ENCODE measurements around the gene ACBD6. TPM values are rescaled to one million over a fixed set of nuclear protein-coding genes. Genes with fewer than 3 reads are reported as not detected.

The ACBD6 gene
- total and polyA plus RNA-seq, 2 experiments from 2014 or later, result 75.7 to 88.8 TPM

DNA sequence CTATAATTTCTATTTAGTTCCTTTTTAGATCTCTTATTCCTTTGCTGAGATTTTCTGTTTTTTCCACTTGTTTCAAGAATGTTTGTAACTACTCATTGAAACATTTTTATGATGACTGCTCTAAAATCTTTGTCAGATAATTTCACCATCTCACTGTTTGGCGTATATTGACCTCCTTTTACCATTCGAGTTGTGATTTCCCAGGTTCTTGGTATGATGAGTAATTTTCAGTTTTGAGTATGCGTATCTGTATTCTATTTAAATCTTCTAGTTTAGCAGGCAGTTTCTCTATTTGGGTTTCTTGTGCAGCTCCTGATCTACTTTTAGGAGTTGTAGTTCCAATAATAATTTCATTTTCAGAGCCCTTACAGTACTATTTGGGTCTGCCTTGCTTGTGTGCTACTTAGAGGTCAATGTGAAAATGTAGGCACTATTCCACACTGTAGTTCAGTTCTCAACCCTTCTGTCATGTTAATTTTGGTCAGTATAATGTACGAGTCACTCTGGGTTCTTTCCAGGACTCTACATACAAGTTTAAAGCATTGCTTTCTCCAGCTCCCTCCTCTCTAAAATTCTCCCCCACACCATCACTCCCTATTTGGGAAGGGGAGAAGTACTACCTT, 115.5 kb downstream of the ACBD6 start:
- ATAC-seq (no peak), DNase-seq (ENCODE audit: low spot score) (no peak)
- H3K27me3 ChIP-seq (ENCODE audit: insufficient read depth), result no peaks in the 10 kb centered on the region
- no peaks in the 10 kb centered on the region; the same call in 1 of the 2 replicates for H3K9me2 ChIP-seq (ENCODE audit: insufficient read depth)
- no peak overlapping the region for H3K27ac ChIP-seq (ENCODE audit: low read depth)
- H3K4me1 Mint-ChIP-seq, result peaks cover 3% of the 10 kb centered on the region; the same call in 1 of the 3 replicates
- 0 out of 2 replicates have a peak, but pooled peaks cover 4% of the 10 kb centered on the region for H4K20me1 ChIP-seq (replicated peaks; ENCODE audit: insufficient read depth)
- H3K27me3 Mint-ChIP-seq (ENCODE audit: insufficient read depth, low read depth, poor library complexity), result peaks cover 2% of the 10 kb centered on the region
- H3K79me2 ChIP-seq (replicated peaks; ENCODE audit: insufficient read depth), result peaks cover 44% of the 10 kb centered on the region
- no peaks in the 10 kb centered on the region for H3K36me3 ChIP-seq (ENCODE audit: insufficient read depth)
- H2AFZ ChIP-seq, result no peak overlapping the region
- TF ChIP-seq EZH2 (IDR thresholded peaks at IDR 0.05; ENCODE audit: low read depth, unreplicated experiment), result no peak
- no peak for TF ChIP-seq STAT1 (IDR thresholded peaks at IDR 0.05; ENCODE audit: unreplicated experiment)
- no peak for TF ChIP-seq ZNF331 (CRISPR knock-in tag; IDR thresholded peaks at IDR 0.05; ENCODE audit: low read depth)
- TF ChIP-seq JUNB (IDR thresholded peaks at IDR 0.05; ENCODE audit: unreplicated experiment), result no peak
- TF ChIP-seq, protein P1, sequence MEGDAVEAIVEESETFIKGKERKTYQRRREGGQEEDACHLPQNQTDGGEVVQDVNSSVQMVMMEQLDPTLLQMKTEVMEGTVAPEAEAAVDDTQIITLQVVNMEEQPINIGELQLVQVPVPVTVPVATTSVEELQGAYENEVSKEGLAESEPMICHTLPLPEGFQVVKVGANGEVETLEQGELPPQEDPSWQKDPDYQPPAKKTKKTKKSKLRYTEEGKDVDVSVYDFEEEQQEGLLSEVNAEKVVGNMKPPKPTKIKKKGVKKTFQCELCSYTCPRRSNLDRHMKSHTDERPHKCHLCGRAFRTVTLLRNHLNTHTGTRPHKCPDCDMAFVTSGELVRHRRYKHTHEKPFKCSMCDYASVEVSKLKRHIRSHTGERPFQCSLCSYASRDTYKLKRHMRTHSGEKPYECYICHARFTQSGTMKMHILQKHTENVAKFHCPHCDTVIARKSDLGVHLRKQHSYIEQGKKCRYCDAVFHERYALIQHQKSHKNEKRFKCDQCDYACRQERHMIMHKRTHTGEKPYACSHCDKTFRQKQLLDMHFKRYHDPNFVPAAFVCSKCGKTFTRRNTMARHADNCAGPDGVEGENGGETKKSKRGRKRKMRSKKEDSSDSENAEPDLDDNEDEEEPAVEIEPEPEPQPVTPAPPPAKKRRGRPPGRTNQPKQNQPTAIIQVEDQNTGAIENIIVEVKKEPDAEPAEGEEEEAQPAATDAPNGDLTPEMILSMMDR (conservative IDR thresholded peaks at IDR 0.05; ENCODE audit: low read depth in 2 of 2), result no peak
- TF ChIP-seq, protein P2, sequence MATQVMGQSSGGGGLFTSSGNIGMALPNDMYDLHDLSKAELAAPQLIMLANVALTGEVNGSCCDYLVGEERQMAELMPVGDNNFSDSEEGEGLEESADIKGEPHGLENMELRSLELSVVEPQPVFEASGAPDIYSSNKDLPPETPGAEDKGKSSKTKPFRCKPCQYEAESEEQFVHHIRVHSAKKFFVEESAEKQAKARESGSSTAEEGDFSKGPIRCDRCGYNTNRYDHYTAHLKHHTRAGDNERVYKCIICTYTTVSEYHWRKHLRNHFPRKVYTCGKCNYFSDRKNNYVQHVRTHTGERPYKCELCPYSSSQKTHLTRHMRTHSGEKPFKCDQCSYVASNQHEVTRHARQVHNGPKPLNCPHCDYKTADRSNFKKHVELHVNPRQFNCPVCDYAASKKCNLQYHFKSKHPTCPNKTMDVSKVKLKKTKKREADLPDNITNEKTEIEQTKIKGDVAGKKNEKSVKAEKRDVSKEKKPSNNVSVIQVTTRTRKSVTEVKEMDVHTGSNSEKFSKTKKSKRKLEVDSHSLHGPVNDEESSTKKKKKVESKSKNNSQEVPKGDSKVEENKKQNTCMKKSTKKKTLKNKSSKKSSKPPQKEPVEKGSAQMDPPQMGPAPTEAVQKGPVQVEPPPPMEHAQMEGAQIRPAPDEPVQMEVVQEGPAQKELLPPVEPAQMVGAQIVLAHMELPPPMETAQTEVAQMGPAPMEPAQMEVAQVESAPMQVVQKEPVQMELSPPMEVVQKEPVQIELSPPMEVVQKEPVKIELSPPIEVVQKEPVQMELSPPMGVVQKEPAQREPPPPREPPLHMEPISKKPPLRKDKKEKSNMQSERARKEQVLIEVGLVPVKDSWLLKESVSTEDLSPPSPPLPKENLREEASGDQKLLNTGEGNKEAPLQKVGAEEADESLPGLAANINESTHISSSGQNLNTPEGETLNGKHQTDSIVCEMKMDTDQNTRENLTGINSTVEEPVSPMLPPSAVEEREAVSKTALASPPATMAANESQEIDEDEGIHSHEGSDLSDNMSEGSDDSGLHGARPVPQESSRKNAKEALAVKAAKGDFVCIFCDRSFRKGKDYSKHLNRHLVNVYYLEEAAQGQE (IDR thresholded peaks at IDR 0.05; ENCODE audit: unreplicated experiment), result no peak
- TF ChIP-seq NANOG (IDR thresholded peaks at IDR 0.05; ENCODE audit: borderline replicate concordance), result no peak
- TF ChIP-seq CREB1 (CRISPR knock-in tag; IDR thresholded peaks at IDR 0.05; ENCODE audit: low read depth), result no peak
- TF ChIP-seq ZNF114 (CRISPR knock-in tag; IDR thresholded peaks at IDR 0.05), result no peak
- peaks cover 44% of the 10 kb centered on the region for H3K36me3 Mint-ChIP-seq (ENCODE audit: low read depth)
- no peak overlapping the region for H3K4me3 Mint-ChIP-seq
- no peak overlapping the region for H3K4me2 ChIP-seq
- peaks cover 24% of the 10 kb centered on the region for H3K9me3 Mint-ChIP-seq
- H3F3A ChIP-seq (replicated peaks; ENCODE audit: low read depth), result no peaks in the 10 kb centered on the region
- no peak overlapping the region for H3K27ac Mint-ChIP-seq
- no peak overlapping the region for H3K4me3 ChIP-seq
- H3K4me1 ChIP-seq (ENCODE audit: insufficient read depth), result no peaks in the 10 kb centered on the region

DNA sequence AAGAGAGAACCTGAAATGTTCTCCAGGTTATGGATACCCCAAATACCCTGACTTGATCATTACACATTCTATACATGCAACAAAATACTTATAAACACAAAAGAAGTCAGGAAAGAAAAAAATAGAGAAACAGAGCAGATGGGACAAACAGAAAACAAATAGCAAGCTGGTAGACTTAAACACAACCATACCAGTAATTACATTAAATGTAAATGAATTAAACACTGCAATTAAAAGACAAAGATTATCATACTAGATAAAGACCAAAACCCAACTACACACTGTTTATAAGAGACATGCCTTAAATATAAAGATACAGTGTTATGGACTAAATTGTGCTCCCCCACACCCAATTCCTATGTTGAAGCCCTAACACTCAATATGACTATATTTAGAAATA, 117.2 kb downstream of the ACBD6 start:
- DNase-seq (ENCODE audit: low spot score), result no peak
- no peak overlapping the region for H3K27ac Mint-ChIP-seq
- H3K4me2 ChIP-seq, result no peak overlapping the region
- H3K79me2 ChIP-seq (replicated peaks; ENCODE audit: insufficient read depth), result peaks cover 53% of the 10 kb centered on the region
- H3K4me3 ChIP-seq, result no peak overlapping the region
- H3K36me3 Mint-ChIP-seq (ENCODE audit: low read depth), result peaks cover 44% of the 10 kb centered on the region
- H3K9me3 Mint-ChIP-seq, result peaks cover 31% of the 10 kb centered on the region
- no peak overlapping the region for H3K4me3 Mint-ChIP-seq
- ATAC-seq, result no peak
- 0 out of 2 replicates have a peak, but pooled peaks cover 4% of the 10 kb centered on the region for H4K20me1 ChIP-seq (replicated peaks; ENCODE audit: insufficient read depth)
- no peaks in the 10 kb centered on the region for H3K4me1 ChIP-seq (ENCODE audit: insufficient read depth)
- H3K36me3 ChIP-seq (ENCODE audit: insufficient read depth), result no peaks in the 10 kb centered on the region
- no peaks in the 10 kb centered on the region for H3K9me2 ChIP-seq (ENCODE audit: insufficient read depth)
- H3K27me3 Mint-ChIP-seq (ENCODE audit: insufficient read depth, low read depth, poor library complexity), result peaks cover 2% of the 10 kb centered on the region
- peaks cover 3% of the 10 kb centered on the region; the same call in 1 of the 3 replicates for H3K4me1 Mint-ChIP-seq
- H3K27me3 ChIP-seq (ENCODE audit: insufficient read depth), result no peaks in the 10 kb centered on the region
- no peaks in the 10 kb centered on the region for H3F3A ChIP-seq (replicated peaks; ENCODE audit: low read depth)
- H3K27ac ChIP-seq (ENCODE audit: low read depth), result no peak overlapping the region
- no peak overlapping the region for H2AFZ ChIP-seq
- TF ChIP-seq EZH2phosphoT487 (IDR thresholded peaks at IDR 0.05; ENCODE audit: unreplicated experiment), result no peak
- TF ChIP-seq ZNF331 (CRISPR knock-in tag; IDR thresholded peaks at IDR 0.05; ENCODE audit: low read depth), result no peak
- TF ChIP-seq, protein P3, sequence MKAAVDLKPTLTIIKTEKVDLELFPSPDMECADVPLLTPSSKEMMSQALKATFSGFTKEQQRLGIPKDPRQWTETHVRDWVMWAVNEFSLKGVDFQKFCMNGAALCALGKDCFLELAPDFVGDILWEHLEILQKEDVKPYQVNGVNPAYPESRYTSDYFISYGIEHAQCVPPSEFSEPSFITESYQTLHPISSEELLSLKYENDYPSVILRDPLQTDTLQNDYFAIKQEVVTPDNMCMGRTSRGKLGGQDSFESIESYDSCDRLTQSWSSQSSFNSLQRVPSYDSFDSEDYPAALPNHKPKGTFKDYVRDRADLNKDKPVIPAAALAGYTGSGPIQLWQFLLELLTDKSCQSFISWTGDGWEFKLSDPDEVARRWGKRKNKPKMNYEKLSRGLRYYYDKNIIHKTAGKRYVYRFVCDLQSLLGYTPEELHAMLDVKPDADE (IDR thresholded peaks at IDR 0.05), result no peak
- no peak for TF ChIP-seq ZNF114 (CRISPR knock-in tag; IDR thresholded peaks at IDR 0.05)
- TF ChIP-seq, protein P2 (IDR thresholded peaks at IDR 0.05; ENCODE audit: unreplicated experiment), result no peak
- no peak for TF ChIP-seq STAT1 (IDR thresholded peaks at IDR 0.05; ENCODE audit: unreplicated experiment)
